AG04450 (cell line): ENCODE measurements around the gene CBFA2T2. TPM values are rescaled to one million over a fixed set of nuclear protein-coding genes. Genes with fewer than 3 reads are reported as not detected.

Experiments used
- CTCF ChIA-PET: fragments of 300-600, 350-600 bp; formaldehyde crosslinking; extraction: SDS; loops from one replicate; lab custom pipeline; 2022; ENCODE audit warnings: antibody characterized with exemption, inconsistent platforms; lab: Charles Lee
- POLR2A ChIA-PET: fragments of 350-600 bp; formaldehyde crosslinking; extraction: SDS; loops from one replicate; lab custom pipeline; 2021; ENCODE audit warnings: antibody characterized with exemption, inconsistent platforms; lab: Yijun Ruan, JAX
- DNase-seq: peaks from one replicate; pipeline ENCODE4 v3.0.0-alpha.2; 2011; ENCODE audit warnings: low read depth, low spot score
- H3K27ac ChIP-seq: one replicate; pipeline ENCODE4 v1.5.1; 2012; ENCODE audit warnings: low read depth, low read length, control low read depth
- H3K27me3 ChIP-seq: one replicate; pipeline ENCODE4 v1.6.0; 2012; ENCODE audit warnings: low read length; ENCODE audit not compliant: control insufficient read depth, insufficient read depth
- H3K4me3 ChIP-seq: 2 replicates; pipeline ENCODE4 v1.5.1; 2011; ENCODE audit warnings: mild to moderate bottlenecking, low read depth, low read length, control low read depth
- H3K9me3 ChIP-seq: 2 replicates; pipeline ENCODE4 v1.5.1; 2012; ENCODE audit warnings: low read length; ENCODE audit not compliant: control insufficient read depth, insufficient read depth
- polyA plus RNA-seq: library from polyadenylated mRNA; depleted of rRNA; stranded (reverse); fragments of >200 nt; gene quantifications from 2 replicates; pipeline ENCODE4 v1.2.3, GENCODE V29; 2011
- TF ChIP-seq, protein P1 (sequence below): IDR thresholded peaks from 2 replicates; pipeline ENCODE4 v1.5.1; 2011; ENCODE audit warnings: low read depth, low read length, control low read depth, inconsistent platforms

Gene CBFA2T2
- polyA plus RNA-seq, 1 experiment = 11.3 TPM

DNA sequence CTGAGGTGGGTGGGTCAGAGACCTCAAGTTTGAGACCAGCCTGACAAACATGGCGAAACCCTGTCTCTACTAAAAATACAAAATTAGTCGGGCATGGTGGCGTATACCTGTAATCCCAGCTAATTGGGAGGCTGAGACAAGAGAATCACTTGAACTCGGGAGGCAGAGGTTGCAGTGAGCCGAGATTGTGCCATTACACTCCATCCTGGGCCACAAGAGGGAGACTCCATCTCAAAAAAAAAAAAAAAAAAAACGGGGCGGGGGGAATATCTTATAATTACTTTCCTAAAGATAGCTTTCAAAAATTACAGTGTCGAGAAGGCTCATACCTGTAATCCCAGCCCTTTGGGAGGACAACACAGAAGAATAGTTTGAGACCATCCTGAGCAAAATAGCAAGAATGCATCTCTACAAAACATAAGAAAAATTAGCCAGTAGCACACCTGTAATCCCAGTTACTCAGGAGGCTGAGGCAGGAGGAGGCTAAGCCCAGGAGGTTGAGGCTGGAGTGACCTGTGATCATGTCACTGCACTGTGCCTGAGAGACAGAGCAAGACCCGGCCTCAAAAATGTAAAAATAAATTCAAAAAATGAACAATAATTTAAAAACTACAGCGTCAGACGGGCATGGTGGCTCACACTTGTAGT is 25.8 kb downstream of the CBFA2T2 start:
- H3K27me3 ChIP-seq = no peaks in the 10 kb centered on the region

DNA sequence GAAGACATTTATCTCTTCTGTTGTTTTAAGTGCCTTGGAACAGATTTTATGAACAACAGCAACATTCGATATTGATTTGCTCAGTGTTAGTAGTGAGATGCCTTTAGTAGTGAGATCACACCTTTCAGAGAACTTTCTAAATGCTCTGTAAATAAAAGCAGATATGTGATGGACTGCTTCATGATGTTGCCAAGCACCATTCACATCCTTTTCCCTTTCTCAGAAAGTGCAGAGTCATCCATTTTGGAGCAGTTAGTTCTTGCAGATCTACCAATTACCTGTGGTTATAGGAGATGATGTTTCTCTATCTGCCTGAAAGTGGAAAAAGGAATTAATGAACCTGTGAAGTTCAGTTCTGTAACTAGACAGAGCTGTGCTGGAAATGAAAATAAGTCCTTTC is 27.0 kb downstream of the CBFA2T2 start:
- DNase-seq = no peak
- CTCF ChIA-PET = interaction anchor here (0.6 to 1.7 kb wide), 3 partner anchors 16 to 372 kb away, joined by 4 to 8 read pairs (median 5); no protein-coding TSS in a partner anchor

More for the DNA sequence above, 25.8 kb downstream of the CBFA2T2 start:
- Histone ChIP-seq H3K27ac (no peak overlapping the region), H3K4me3 (no peak overlapping the region), H3K9me3 (no peaks in the 10 kb centered on the region)
- no peak for DNase-seq
- ChIA-PET POLR2A (no interaction called here), CTCF (interaction anchor here (0.6 to 1.7 kb wide), 12 partner anchors 10 to 297 kb away, joined by 3 to 14 read pairs (median 4); no protein-coding TSS in a partner anchor)
- TF ChIP-seq, protein P1, sequence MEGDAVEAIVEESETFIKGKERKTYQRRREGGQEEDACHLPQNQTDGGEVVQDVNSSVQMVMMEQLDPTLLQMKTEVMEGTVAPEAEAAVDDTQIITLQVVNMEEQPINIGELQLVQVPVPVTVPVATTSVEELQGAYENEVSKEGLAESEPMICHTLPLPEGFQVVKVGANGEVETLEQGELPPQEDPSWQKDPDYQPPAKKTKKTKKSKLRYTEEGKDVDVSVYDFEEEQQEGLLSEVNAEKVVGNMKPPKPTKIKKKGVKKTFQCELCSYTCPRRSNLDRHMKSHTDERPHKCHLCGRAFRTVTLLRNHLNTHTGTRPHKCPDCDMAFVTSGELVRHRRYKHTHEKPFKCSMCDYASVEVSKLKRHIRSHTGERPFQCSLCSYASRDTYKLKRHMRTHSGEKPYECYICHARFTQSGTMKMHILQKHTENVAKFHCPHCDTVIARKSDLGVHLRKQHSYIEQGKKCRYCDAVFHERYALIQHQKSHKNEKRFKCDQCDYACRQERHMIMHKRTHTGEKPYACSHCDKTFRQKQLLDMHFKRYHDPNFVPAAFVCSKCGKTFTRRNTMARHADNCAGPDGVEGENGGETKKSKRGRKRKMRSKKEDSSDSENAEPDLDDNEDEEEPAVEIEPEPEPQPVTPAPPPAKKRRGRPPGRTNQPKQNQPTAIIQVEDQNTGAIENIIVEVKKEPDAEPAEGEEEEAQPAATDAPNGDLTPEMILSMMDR = peak; percentile 43

DNA sequence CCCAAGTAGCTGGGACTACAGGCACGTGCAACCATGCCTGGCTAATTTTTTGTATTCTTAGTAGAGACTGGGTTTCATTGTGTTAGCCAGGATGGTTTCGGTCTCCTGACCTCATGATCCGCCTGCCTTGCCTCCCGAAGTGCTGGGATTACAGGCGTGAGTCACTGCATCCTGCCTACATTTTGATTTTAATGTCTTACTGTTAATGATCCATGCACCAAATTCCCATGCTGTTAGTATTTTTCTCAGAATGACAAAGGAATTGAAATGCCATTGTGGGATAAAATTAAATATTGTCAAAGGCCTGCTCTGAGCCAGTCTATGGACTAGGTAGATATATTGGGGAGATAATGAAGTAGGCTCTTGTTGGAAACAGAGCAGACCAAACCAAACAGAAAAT is 28.2 kb downstream of the CBFA2T2 start:
- Histone ChIP-seq H3K4me3 (no peak overlapping the region), H3K9me3 (no peaks in the 10 kb centered on the region), H3K27me3 (no peaks in the 10 kb centered on the region), H3K27ac (peak overlapping the region; percentile 13)
- TF ChIP-seq, protein P1 = no peak
- POLR2A ChIA-PET = no interaction called here
- no peak for DNase-seq
- CTCF ChIA-PET = no interaction called here

More for the DNA sequence above, 27.0 kb downstream of the CBFA2T2 start:
- Histone ChIP-seq H3K4me3 (no peak overlapping the region), H3K27ac (no peak overlapping the region), H3K9me3 (no peaks in the 10 kb centered on the region), H3K27me3 (no peaks in the 10 kb centered on the region)
- POLR2A ChIA-PET = interaction anchor here (0.7 kb wide), 1 partner anchor 148 kb away, joined by 3 read pairs; no protein-coding TSS in a partner anchor
- TF ChIP-seq, protein P1 = no peak

DNA sequence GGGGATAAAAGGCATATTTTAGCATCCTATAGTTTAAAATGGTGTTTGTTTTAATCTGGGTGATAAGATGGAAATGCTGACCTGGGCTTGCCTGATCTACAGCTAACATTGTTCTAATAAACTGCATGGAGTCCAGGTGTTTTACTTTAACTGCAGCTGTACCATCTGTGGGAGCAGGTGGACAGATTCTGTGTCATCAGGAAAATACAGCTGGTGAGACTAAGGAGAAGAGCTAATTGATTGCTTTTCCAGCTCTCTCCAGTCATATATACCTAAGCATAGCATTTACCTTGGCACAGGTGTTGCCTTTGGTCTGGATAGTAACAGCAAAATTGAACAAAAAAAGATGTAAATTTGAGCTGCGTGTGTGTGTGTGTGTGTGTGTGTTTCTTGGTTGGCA is 31.6 kb downstream of the CBFA2T2 start:
- H3K27ac ChIP-seq = no peak overlapping the region
- POLR2A ChIA-PET = interaction anchor here (1.4 kb wide), 1 partner anchor 32 kb away, joined by 4 read pairs; the partner anchor contains the start of gene CBFA2T2
- no peak for DNase-seq
- no peaks in the 10 kb centered on the region for H3K27me3 ChIP-seq
- TF ChIP-seq, protein P1 = no peak
- no peak overlapping the region for H3K4me3 ChIP-seq
- CTCF ChIA-PET = interaction anchor here (1.7 kb wide), 1 partner anchor 15 kb away, joined by 3 read pairs; no protein-coding TSS in a partner anchor
- no peaks in the 10 kb centered on the region for H3K9me3 ChIP-seq

DNA sequence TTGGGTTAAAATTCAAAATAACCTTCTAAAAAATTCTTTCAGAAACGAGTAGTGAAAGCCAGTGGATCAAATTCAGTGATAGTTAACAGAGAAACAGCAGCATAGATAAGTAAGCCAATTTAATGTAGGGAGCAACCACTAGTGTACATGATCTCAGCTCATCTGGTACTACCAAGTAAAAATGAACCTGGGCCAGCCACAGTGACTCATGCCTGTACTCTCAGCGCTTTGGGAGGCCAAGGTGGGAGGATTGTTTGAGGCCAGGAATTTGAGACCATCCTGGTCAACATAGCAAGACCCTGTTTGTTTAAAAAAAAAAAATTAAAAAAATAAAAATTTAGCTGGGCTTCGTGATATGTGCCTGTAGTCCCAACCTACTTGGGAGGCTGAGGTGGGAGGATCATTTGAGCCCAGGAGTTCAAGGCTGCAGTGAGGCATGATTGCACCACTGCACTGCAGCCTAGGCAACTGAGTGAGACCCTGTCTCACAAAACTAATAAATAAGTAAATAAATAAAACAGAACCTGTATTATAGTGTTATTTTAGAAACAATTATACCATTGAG is 32.4 kb downstream of the CBFA2T2 start:
- no peak overlapping the region for H3K4me3 ChIP-seq
- no peaks in the 10 kb centered on the region for H3K9me3 ChIP-seq
- no peak for DNase-seq
- no peak overlapping the region for H3K27ac ChIP-seq
- POLR2A ChIA-PET = interaction anchor here (1.4 kb wide), 1 partner anchor 32 kb away, joined by 4 read pairs; the partner anchor contains the start of gene CBFA2T2
- H3K27me3 ChIP-seq = no peaks in the 10 kb centered on the region
- TF ChIP-seq, protein P1 = no peak
- CTCF ChIA-PET = interaction anchor here (1.7 kb wide), 1 partner anchor 16 kb away, joined by 3 read pairs; no protein-coding TSS in a partner anchor
